ENCODE results near the gene AJM1. TPM values are rescaled to one million over a fixed set of nuclear protein-coding genes. Genes with fewer than 3 reads are reported as not detected.

The AJM1 gene
- total RNA-seq, 1 experiment from 2014 or later = 7.2 TPM

GRCh38 chr9:136848393-136849037 lies 6.2 kb downstream of the AJM1 start:
- POLR2A ChIA-PET = no interaction called here
- no peaks in the 10 kb centered on the region for H3K27me3 ChIP-seq (ENCODE audit: control insufficient read depth, insufficient read depth, low read length)
- ATAC-seq (peak; percentile 31), DNase-seq (ENCODE audit: low read depth, low spot score) (no peak)
- BruUV-seq (replicated peaks) = TSS peak; percentile 76
- in situ Hi-C loops (cut with HindIII; ENCODE audit: low pct_unique_long_range_greater_than_20kb, low sequenced_read_pairs) (no loop called here), intact Hi-C loops (cut with micrococcal nuclease; ENCODE audit: unreplicated experiment) (no loop called here)
- peak overlapping the region; percentile 83 for H3K27ac ChIP-seq (ENCODE audit: low read length)
- no peaks in the 10 kb centered on the region for H3K36me3 ChIP-seq (ENCODE audit: control insufficient read depth, insufficient read depth, low read length)
- CTCF ChIA-PET = no interaction called here
- H3K4me1 ChIP-seq (ENCODE audit: control insufficient read depth, insufficient read depth, low read length) = peaks cover 15% of the 10 kb centered on the region
- H3K9me3 ChIP-seq (ENCODE audit: control insufficient read depth, insufficient read depth, low read depth, low read length) = no peaks in the 10 kb centered on the region
- peak overlapping the region; percentile 69 to 83 for H3K4me3 ChIP-seq (ENCODE audit: low read depth in 2 of 2, low read length in 2 of 2)
- TF ChIP-seq SIN3A (IDR thresholded peaks at IDR 0.05; ENCODE audit: borderline replicate concordance, insufficient read depth, low read depth, low read length) (no peak), POLR2AphosphoS5 (IDR thresholded peaks at IDR 0.05; ENCODE audit: low read depth, low read length) (0 out of 2 replicates have a peak, but pooled peaks have one; percentile 31), CTCF (IDR thresholded peaks at IDR 0.05) (no peak), REST (IDR thresholded peaks at IDR 0.05; ENCODE audit: insufficient read depth in 1 of 2, low read depth in 2 of 2, low read length in 1 of 2) (no peak), TCF7L2 (IDR thresholded peaks at IDR 0.05; ENCODE audit: low read depth, low read length) (no peak)

DNA sequence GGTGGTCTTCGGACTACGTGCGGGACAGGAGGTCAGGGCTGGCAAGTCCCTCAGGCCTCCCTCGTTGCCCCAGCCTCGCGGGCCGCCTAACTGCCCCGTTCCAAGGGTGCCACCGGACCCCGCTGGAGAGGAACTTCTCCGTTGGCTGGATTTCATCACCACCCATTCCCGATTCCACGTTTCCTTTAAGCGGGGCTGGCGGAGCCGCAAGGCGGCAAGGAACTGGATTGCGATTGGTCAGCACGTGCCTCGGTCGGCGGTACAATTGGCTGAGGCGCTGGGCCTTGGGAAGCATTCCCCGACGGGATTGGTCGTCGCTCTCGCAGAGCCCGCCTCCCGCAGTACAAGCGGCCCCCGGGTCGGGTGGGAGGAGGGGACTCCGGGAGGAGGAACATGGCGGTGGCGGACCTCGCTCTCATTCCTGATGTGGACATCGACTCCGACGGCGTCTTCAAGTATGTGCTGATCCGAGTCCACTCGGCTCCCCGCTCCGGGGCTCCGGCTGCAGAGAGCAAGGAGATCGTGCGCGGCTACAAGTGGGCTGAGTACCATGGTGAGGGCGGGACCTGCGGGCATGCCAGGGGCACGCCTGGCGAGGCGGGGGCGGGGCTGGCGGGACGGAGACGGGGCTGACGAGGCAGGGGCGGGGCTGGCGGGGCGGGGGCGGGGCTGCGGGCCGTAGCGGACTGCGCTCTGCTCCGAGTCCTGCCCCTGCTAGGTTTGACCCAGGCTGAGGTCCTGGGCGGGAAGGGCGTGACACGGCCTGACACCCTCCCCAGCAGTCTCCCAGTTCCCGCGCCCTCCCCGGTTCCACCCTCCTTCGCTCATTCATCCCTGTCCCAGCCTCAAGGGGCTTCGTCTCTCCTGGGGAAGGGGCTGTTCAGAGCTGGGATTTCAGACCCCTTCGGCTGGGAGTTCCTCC lies 7.0 kb downstream of the AJM1 start, which contains the start of gene PHPT1:
PHPT1 (plus strand) TSS at position 372 of the 922 bp plus-strand sequence; CDS start at position 394, 22 bp downstream.
- H3K9me3 ChIP-seq (ENCODE audit: control insufficient read depth, insufficient read depth, low read depth, low read length) = no peaks in the 10 kb centered on the region
- H3K27me3 ChIP-seq (ENCODE audit: control insufficient read depth, insufficient read depth, low read length) = no peaks in the 10 kb centered on the region
- POLR2A ChIA-PET = no interaction called here
- peak within 1 kb of the TSS; percentile 83 for H3K27ac ChIP-seq (ENCODE audit: low read length)
- BruUV-seq (replicated peaks) = no TSS peak
- CTCF ChIA-PET = no interaction called here
- TF ChIP-seq POLR2AphosphoS5 (IDR thresholded peaks at IDR 0.05; ENCODE audit: low read depth, low read length) = peak; percentile 86
- TF ChIP-seq REST (IDR thresholded peaks at IDR 0.05; ENCODE audit: insufficient read depth in 1 of 2, low read depth in 2 of 2, low read length in 1 of 2) = no peak
- TF ChIP-seq CTCF (IDR thresholded peaks at IDR 0.05) = no peak
- intact Hi-C loops (cut with micrococcal nuclease; ENCODE audit: unreplicated experiment) (no loop called here), in situ Hi-C loops (cut with HindIII; ENCODE audit: low pct_unique_long_range_greater_than_20kb, low sequenced_read_pairs) (no loop called here)
- peaks cover 15% of the 10 kb centered on the region for H3K4me1 ChIP-seq (ENCODE audit: control insufficient read depth, insufficient read depth, low read length)
- H3K4me3 ChIP-seq (ENCODE audit: low read depth in 2 of 2, low read length in 2 of 2) = peak within 1 kb of the TSS; percentile 69 to 83
- peak; percentile 79 for ATAC-seq
- no peaks in the 10 kb centered on the region for H3K36me3 ChIP-seq (ENCODE audit: control insufficient read depth, insufficient read depth, low read length)
- DNase-seq (ENCODE audit: low read depth, low spot score) = peak; percentile 91

All from Panc1 (cell line).